A673 (cell line): ENCODE results near the gene NFS1. TPM values are rescaled to one million over a fixed set of nuclear protein-coding genes. Genes with fewer than 3 reads are reported as not detected.
A peak's percentile ranks its signal among the peaks of the same experiment; 100 is the strongest.

ENCODE experiments used
- BruUV-seq: library from RNA; stranded (reverse); fragments of 400-500 nt; replicated peaks from 2 replicates; lab custom pipeline; 2021; lab: Mats Ljungman, UMichigan
- CTCF ChIA-PET: fragments of 300-600 bp; sonication (Branson Sonifier 250); formaldehyde crosslinking; loops from one replicate; lab custom pipeline; 2022; ENCODE audit warnings: antibody characterized with exemption; lab: Charles Lee
- POLR2A ChIA-PET: fragments of 300-600 bp; sonication (Branson Sonifier 250); formaldehyde crosslinking; loops from one replicate; lab custom pipeline; 2022; ENCODE audit warnings: antibody characterized with exemption; ENCODE audit not compliant: low non-redundant PET; lab: Charles Lee
- DNase-seq: peaks from one replicate; pipeline ENCODE4 v3.0.0-alpha.2; 2015; ENCODE audit warnings: low spot score
- H3K27ac ChIP-seq: fragments of 200-600 bp; sonication (generic); 2 replicates; pipeline ENCODE4 v1.5.1; 2016; ENCODE audit warnings: mixed run types, low read depth, mild to moderate bottlenecking, mixed read lengths, antibody characterized with exemption, low read length; ENCODE audit not compliant: poor library complexity, severe bottlenecking
- H3K27me3 ChIP-seq: fragments of 200-600 bp; sonication (generic); replicated peaks from 2 replicates; pipeline ENCODE4 v1.6.1; 2017; ENCODE audit warnings: mixed run types, low read depth, mild to moderate bottlenecking, mixed read lengths, antibody characterized with exemption, low read length; ENCODE audit not compliant: insufficient read depth, poor library complexity
- H3K36me3 ChIP-seq: fragments of 200-600 bp; sonication (generic); 2 replicates; pipeline ENCODE4 v1.6.1; 2016; ENCODE audit warnings: mixed run types, mild to moderate bottlenecking, mixed read lengths, antibody characterized with exemption, low read length; ENCODE audit not compliant: insufficient read depth, poor library complexity, severe bottlenecking
- H3K4me1 ChIP-seq: fragments of 200-600 bp; sonication (generic); 2 replicates; pipeline ENCODE4 v1.6.1; 2017; ENCODE audit warnings: mixed run types, mild to moderate bottlenecking, mixed read lengths, antibody characterized with exemption, low read length; ENCODE audit not compliant: insufficient read depth, poor library complexity, severe bottlenecking
- H3K4me3 ChIP-seq: fragments of 200-600 bp; sonication (generic); 2 replicates; pipeline ENCODE4 v1.5.1; 2016; ENCODE audit warnings: low read depth, mixed run types, mild to moderate bottlenecking, mixed read lengths, low read length; ENCODE audit not compliant: poor library complexity, severe bottlenecking
- H3K9me3 ChIP-seq: fragments of 200-600 bp; sonication (generic); 2 replicates; pipeline ENCODE4 v1.6.1; 2016; ENCODE audit warnings: mixed run types, low read depth, mild to moderate bottlenecking, mixed read lengths, antibody characterized with exemption, low read length; ENCODE audit not compliant: poor library complexity, severe bottlenecking
- CTCF ChIP-seq: fragments of 300-800, 200-600 bp; sonication (generic); conservative IDR thresholded peaks from 2 replicates; pipeline ENCODE4 v1.5.1; 2017; ENCODE audit warnings: low read depth, mild to moderate bottlenecking, antibody characterized with exemption, low read length, moderate library complexity, mixed read lengths
- EZH2 ChIP-seq: fragments of 200-600 bp; sonication (generic); IDR thresholded peaks from 2 replicates; pipeline ENCODE4 v1.6.1; 2017; ENCODE audit warnings: borderline replicate concordance, low read depth, mild to moderate bottlenecking, mixed read lengths, antibody characterized with exemption, low read length; ENCODE audit not compliant: poor library complexity, severe bottlenecking
- intact Hi-C: fragments of 100-400 bp; cut with micrococcal nuclease; formaldehyde crosslinking; loops from one replicate; pipeline ENCODE4 v1.10.0; 2022; ENCODE audit not compliant: unreplicated experiment
- total RNA-seq: library from RNA; stranded (reverse); gene quantifications from 2 replicates; pipeline ENCODE4 v1.2.3, GENCODE V29; 2021

NFS1 gene
- total RNA-seq, 1 experiment from 2014 or later: 22.2 TPM

GRCh38 chr20:35620818-35621559 is 78.2 kb downstream of the NFS1 start:
- no TSS peak for BruUV-seq
- no peak for TF ChIP-seq CTCF
- no peak for TF ChIP-seq EZH2
- Histone ChIP-seq H3K4me1 (peaks cover 21% of the 10 kb centered on the region), H3K36me3 (peaks cover 7% of the 10 kb centered on the region), H3K27me3 (no peaks in the 10 kb centered on the region), H3K4me3 (no peak overlapping the region), H3K27ac (no peak overlapping the region), H3K9me3 (no peaks in the 10 kb centered on the region)
- no peak for DNase-seq
- POLR2A ChIA-PET: no interaction called here
- intact Hi-C loops: no loop called here
- CTCF ChIA-PET: interaction anchor here (0.6 kb wide), 1 partner anchor 458 kb away, joined by 4 read pairs; no protein-coding TSS in a partner anchor

- POLR2A ChIA-PET: no interaction called here
- TF ChIP-seq EZH2: no peak
- TF ChIP-seq CTCF: peak; percentile 58
- H3K4me3 ChIP-seq: peak overlapping the region; percentile 51
- H3K27me3 ChIP-seq: no peaks in the 10 kb centered on the region
- peaks cover 26% of the 10 kb centered on the region for H3K4me1 ChIP-seq
- peak; percentile 77 for DNase-seq
- intact Hi-C loops: no loop called here
- CTCF ChIA-PET: interaction anchor here (0.6 kb wide), 2 partner anchors 234 to 523 kb away, joined by 3 to 4 read pairs; no protein-coding TSS in a partner anchor
- H3K9me3 ChIP-seq: no peaks in the 10 kb centered on the region
- H3K36me3 ChIP-seq: no peaks in the 10 kb centered on the region
- no TSS peak for BruUV-seq
- no peak overlapping the region for H3K27ac ChIP-seq
These were observed 79.7 kb downstream of the NFS1 start for GRCh38 chr20:35619196-35620095.

GRCh38 chr20:35618263-35619131 is 80.7 kb downstream of the NFS1 start:
- no peaks in the 10 kb centered on the region for H3K9me3 ChIP-seq
- intact Hi-C loops: no loop called here

More at GRCh38 chr20:35618263-35619131, 80.7 kb downstream of the NFS1 start:
- no peaks in the 10 kb centered on the region for H3K27me3 ChIP-seq
- ChIA-PET CTCF (no interaction called here), POLR2A (no interaction called here)
- H3K27ac ChIP-seq: no peak overlapping the region
- no peaks in the 10 kb centered on the region for H3K36me3 ChIP-seq
- peaks cover 26% of the 10 kb centered on the region for H3K4me1 ChIP-seq
- H3K4me3 ChIP-seq: peak overlapping the region; percentile 51
- no peak for TF ChIP-seq CTCF
- no peak for TF ChIP-seq EZH2
- no TSS peak for BruUV-seq
- peak; percentile 39 for DNase-seq
